KG1 (cell line): ENCODE results near the gene SEMA4F.
"Not testable (repeated sequence)": the region's sequence is repeated elsewhere in the genome, so short reads cannot be mapped to it uniquely, and the experiment has no call there.

ENCODE experiments used
- DNase-seq: peaks from one replicate; lab custom pipeline; 2025; lab: John Stamatoyannopoulos, UW

The SEMA4F gene, protein sequence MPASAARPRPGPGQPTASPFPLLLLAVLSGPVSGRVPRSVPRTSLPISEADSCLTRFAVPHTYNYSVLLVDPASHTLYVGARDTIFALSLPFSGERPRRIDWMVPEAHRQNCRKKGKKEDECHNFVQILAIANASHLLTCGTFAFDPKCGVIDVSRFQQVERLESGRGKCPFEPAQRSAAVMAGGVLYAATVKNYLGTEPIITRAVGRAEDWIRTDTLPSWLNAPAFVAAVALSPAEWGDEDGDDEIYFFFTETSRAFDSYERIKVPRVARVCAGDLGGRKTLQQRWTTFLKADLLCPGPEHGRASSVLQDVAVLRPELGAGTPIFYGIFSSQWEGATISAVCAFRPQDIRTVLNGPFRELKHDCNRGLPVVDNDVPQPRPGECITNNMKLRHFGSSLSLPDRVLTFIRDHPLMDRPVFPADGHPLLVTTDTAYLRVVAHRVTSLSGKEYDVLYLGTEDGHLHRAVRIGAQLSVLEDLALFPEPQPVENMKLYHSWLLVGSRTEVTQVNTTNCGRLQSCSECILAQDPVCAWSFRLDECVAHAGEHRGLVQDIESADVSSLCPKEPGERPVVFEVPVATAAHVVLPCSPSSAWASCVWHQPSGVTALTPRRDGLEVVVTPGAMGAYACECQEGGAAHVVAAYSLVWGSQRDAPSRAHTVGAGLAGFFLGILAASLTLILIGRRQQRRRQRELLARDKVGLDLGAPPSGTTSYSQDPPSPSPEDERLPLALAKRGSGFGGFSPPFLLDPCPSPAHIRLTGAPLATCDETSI

DNA sequence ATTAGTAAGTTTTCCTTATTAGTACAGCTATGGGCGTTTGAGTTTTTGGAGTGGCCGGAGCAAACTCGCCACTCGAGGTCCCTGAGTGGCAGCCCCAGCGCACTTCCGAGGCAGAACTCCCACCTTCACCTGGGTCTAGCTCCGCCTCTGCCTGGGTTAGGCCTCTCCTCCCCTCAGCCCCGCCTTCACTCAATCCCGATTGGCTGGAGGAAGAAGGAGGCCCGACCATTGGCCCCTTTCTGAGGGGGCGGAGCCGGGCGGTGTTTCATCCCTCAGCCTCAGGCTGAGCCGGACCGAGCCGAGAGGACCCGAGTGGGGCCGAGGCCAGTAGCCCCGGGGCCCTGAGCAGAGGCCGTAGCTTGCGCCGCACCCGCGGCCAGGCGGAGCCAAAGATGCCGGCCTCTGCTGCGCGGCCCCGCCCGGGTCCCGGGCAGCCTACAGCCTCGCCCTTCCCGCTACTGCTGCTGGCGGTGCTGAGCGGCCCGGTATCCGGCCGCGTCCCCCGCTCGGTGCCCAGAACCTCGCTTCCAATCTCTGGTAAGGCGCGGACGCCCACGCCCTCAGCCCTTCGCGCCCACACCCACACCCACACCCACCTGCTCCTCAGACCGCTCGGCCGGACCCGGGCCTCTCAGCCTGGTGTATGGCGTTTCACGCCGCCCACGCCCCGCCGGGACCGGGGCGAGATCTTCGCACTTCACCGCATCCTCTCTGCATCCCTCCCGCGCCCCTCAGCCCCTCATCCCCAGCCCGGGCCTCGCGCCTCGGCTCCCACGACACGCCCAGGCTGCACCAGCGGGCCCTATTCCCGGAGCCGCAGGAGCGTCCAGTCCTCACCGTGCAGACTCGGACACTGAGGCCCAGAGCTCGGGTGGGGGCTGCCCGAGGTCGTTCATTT, at the start of gene SEMA4F:
Gene SEMA4F (plus strand): TSS at position 263 of the 898 bp plus-strand sequence. CDS start 130 bp downstream, at position 393.
- peak; percentile 92 for DNase-seq

- DNase-seq = no peak
Observed at GRCh38 chr2:74606927-74607326, 47.1 kb upstream of the SEMA4F start.

DNA sequence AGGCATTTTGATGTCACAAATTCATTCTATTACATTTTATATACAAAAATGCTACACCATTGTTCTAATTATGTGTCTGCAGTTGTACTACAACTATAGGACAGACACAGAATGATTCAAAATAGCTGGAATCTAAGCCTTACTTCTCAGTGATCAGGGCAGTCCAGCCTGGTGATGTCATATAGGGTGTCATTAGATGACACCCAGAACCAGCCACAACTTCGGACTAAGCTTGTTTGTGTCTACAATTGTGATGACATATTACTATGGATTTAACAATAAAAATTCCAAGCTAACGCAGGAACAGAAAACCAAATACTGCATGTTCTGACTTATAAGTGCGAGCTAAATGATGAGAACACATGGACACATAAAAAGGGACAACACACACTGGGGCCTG, 36.9 kb upstream of the SEMA4F start:
- DNase-seq = no peak

DNA sequence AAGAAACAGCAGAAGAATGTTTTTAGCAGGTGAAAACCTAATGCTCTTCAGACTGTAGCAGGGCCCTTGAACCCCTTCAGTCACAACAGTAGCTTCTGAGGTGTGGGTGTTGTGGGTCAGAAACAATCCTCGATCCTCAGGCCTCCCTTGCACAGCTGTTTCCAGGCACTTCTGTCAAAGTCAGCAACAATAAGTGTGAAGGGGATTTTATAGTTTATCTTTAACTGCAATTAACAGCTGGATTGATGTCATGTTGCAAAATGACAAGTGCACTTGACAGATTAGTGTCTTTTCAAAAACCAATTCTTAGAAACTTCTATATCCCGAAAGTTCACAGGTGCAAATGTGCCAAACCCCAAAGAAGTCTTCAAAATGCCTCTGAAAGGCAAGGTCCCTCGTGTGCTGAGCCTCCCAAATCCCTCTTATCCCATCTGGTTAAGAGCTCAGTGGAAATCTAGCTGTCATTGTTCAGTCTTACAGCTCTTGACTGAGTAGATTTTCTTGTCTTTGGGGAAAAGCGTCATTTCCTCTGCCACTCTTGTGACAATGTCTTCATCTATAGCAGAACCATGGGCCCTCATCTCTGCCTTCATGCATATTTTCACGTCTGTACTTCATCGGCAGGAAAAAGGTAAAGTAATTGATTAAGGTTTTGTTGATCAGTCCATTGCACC, 35.5 kb upstream of the SEMA4F start:
- no peak for DNase-seq

GRCh38 chr2:74619651-74620297, 34.3 kb upstream of the SEMA4F start:
- DNase-seq = no peak

GRCh38 chr2:74620671-74621070, 33.4 kb upstream of the SEMA4F start:
- no peak for DNase-seq

DNA sequence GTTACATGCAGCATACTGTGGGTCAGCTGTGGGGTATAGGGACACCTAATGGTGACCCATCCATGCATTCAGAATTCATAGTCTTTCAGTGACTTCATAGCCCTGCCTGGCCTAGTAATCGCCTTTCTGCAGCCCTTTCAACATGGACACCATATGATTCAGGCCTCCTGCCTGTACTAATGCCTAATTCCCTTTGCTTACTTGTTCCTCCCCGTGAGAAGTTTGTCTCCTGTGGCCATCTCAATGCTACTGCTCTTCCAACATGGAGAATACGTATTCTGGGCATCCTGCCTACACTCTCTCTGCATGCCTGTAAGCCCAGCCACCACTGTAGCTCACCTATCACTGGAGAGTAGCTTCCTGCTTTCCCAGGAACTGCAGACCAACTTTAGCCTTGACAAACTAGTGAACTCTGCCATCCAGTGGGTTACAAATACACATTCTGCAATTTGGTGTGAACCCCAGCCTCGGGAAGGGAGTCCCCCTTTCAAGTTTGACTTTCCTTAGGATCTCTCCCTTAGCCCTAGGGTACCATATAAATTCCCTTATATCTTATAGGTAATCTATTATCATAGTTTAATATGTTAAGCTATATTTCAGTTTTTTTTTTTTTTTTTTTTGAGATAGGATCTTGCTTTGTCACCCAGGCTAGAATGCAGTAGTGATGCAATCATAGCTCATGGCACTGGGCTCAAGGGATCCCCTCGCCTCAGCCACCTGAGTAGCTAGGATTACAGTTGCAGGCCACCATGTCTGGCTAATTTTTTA, 28.2 kb upstream of the SEMA4F start:
- no peak for DNase-seq

DNA sequence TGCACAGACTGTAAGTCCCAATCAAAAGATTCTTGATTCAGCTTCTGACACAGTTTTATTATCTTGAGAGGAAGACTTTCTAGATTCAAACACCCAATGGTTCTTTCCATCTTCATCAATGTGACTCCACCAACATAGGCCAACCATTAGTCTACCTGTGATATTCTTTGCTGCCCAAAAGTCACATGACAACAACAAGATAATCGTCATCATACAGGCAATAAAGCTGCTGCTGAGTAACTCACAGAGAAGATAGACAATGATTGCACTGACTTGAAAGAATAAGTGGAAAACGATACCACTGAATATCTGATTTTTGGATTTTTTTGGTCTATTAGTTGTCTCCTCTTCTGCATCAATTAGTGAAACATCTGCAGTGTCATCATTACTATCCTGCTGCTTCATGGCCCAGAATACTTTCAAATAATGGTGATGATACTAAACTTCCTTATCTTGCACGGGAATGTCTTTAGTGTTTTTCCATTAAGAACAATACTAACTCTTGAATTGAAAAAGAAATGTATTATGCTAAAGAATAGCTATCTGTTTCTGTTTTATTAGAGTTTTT, 25.4 kb upstream of the SEMA4F start:
- no peak for DNase-seq

DNA sequence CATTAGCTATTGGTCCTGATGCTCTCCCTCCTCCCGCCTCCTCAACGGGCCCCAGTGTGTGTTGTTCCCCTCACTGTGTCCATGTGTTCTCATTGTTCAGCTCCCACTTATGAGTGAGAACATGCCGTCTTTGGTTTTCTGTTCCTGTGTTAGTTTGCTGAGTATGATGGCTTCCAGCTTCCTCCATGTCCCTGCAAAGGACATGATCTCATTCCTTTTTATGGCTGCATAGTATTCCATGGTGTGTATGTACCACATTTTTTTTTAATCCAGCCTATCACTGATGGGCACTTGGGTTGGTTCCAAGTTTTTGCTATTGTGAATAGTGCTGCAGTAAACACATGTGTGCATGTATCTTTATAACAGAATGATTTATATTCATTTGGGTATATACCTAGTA, 23.6 kb upstream of the SEMA4F start:
- not testable (repeated sequence) for DNase-seq

- no peak for DNase-seq
Observed at GRCh38 chr2:74632209-74632938, 21.7 kb upstream of the SEMA4F start.

- no peak for DNase-seq
Observed at GRCh38 chr2:74632939-74633312, 21.1 kb upstream of the SEMA4F start.

DNA sequence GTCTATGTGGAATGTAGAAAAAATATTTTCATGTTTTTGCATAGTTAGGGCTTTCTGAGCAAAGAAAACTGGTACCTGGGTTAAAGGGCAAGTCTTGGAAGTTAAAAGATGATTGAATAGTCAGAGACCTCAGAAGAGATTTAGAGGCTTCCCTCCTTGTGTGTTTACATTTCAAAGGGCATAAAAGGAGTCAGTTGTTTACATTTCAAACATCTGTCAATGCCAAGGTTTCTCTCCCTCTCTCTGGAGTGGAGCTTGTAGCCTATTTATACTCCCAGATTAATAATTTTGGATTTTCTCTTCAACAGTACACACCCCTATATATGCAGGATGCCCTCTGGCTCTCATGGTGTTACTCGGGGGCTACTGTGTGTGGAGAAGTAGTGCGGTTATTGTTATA, 14.5 kb upstream of the SEMA4F start:
- no peak for DNase-seq

GRCh38 chr2:74645344-74645743, 8.7 kb upstream of the SEMA4F start:
- no peak for DNase-seq

GRCh38 chr2:74646201-74646600, 7.8 kb upstream of the SEMA4F start:
- no peak for DNase-seq

DNA sequence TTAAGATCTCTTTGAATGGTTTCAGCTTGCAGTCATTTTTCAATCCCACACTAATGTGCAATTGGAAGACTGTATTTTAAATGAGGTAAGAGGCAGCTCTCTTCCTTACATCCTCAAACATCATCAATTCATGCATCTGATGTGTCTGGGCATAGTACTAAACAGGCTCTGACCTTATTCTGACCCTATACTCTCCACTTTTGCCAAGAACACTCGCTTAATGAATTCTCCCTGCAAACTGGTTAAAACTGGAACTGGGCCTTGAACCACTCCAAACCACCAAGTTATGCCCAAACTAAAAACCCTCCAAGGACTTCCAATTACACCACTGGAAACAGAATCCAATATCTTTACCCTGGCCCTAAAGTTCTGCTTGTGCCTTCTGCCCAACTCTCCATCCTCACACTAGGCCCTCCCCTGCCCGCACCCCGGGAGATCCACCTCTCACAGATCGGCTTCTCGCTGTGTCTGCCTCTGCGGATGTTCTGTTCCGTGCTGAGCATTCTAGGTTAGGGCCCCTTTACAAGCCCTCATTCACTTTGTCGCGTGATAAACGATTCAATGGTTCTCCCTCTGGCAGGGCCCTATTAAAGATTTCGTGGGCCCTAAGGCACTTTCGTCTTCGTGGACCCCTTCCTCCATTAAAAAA, 7.1 kb upstream of the SEMA4F start:
- DNase-seq = no peak

DNA sequence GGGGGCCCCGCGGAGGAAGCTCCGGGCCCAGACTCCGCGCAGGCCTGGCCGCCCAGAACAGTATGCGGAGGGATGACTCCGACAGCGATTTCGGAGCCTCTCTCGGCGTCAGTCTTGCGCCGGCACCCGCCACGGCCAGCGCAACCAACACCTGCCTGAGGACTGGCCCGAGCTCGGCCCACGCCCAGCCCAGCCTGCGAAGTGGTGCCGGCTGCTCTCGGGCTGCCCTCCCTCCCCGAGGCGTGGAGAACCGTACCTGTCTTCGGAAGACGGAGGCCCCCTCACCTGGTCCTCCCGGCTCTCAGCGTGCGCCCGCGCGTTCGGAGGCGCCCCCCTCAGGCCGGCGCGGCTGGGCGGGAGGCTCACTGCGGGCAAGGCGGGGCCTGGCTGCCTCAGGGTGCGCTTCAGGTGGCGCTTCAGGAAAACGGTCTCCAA, 6.0 kb upstream of the SEMA4F start, which contains the start of gene M1AP:
Gene M1AP (minus strand): TSS at position 322 of the 435 bp plus-strand sequence. CDS start 8,055 bp downstream, outside the sequence.
- no peak for DNase-seq

DNA sequence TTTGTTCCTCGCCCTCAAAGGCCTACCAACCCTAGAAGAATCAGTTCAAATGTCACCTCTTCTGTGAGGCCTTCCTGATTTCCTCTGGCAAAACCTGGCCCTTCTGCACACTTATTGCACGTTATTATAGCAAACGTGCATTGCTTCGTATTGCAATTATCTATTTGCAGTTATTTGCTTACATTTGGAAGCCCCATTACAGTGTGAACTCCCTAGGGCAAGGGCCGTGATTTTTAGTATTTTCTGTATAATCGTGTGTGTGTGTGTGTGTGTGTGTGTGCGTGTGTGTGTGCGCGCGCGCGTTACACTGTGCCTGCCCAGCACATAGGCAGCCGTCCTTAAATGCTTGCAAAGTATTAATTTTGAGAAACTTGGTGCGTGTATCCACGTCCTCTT, 460 bp upstream of the SEMA4F start:
- DNase-seq = no peak

GRCh38 chr2:74655579-74655978, 1.5 kb downstream of the SEMA4F start:
- DNase-seq = no peak

- DNase-seq = no peak
Observed at GRCh38 chr2:74658516-74658915, 4.5 kb downstream of the SEMA4F start.
